GM12801 (cell line): ENCODE results near the gene PAX1.

Experiments
- CTCF ChIP-seq: IDR thresholded peaks from one replicate; pipeline ENCODE4 v1.5.1; 2011; ENCODE audit warnings: control low read depth; ENCODE audit not compliant: insufficient read length; ENCODE audit errors: extremely low read depth

PAX1 gene

GRCh38 chr20:21767200-21767738 is 61.8 kb downstream of the PAX1 start:
- no peak for TF ChIP-seq CTCF

GRCh38 chr20:21767739-21768223 is 62.3 kb downstream of the PAX1 start:
- no peak for TF ChIP-seq CTCF
